DND-41 (cell line): ENCODE measurements around the gene TXNDC11.

ENCODE experiments used
- ATAC-seq: fragments of 200-7000 bp; cut with Tn5 transposase; 3 replicates; pipeline ENCODE4 v1.9.1; 2021; ENCODE audit warnings: low read depth; ENCODE audit not compliant: insufficient read depth
- DNase-seq: peaks from one replicate; pipeline ENCODE4 v3.0.0-alpha.2; 2020
- H2AFZ ChIP-seq: 2 replicates; pipeline ENCODE4 v1.6.0; 2012; ENCODE audit warnings: low read depth, low read length
- H3K27ac ChIP-seq: 2 replicates; pipeline ENCODE4 v1.5.1; 2012; ENCODE audit warnings: low read length, inconsistent platforms
- H3K27me3 ChIP-seq: fragments of 200-600 bp; sonication (generic); 2 replicates; pipeline ENCODE4 v1.6.0; 2012; ENCODE audit warnings: low read length, mild to moderate bottlenecking, inconsistent platforms; ENCODE audit not compliant: insufficient read depth, poor library complexity
- H3K36me3 ChIP-seq: 2 replicates; pipeline ENCODE4 v1.5.1; 2012; ENCODE audit warnings: low read length, inconsistent platforms; ENCODE audit not compliant: insufficient read depth
- H3K4me1 ChIP-seq: 2 replicates; pipeline ENCODE4 v1.5.1; 2012; ENCODE audit warnings: mild to moderate bottlenecking, low read length; ENCODE audit not compliant: insufficient read depth
- H3K4me2 ChIP-seq: 2 replicates; pipeline ENCODE4 v1.6.0; 2012; ENCODE audit warnings: mild to moderate bottlenecking, moderate library complexity, low read length, inconsistent platforms; ENCODE audit not compliant: insufficient read depth
- H3K4me3 ChIP-seq, 2 experiments: fragments of 200-600 bp in 1 of 2; shearing (Covaris generic) in 1 of 2; 2 replicates each; pipeline ENCODE4 v1.5.1; 2012 to 2016; ENCODE audit warnings: inconsistent platforms in 2 of 2, low read length in 2 of 2, mild to moderate bottlenecking in 2 of 2, low read depth in 1 of 2, moderate library complexity in 1 of 2
- H3K79me2 ChIP-seq: 2 replicates; pipeline ENCODE4 v1.6.0; 2012; ENCODE audit warnings: low read length, inconsistent platforms; ENCODE audit not compliant: insufficient read depth
- H3K9ac ChIP-seq: 2 replicates; pipeline ENCODE4 v1.6.0; 2012; ENCODE audit warnings: low read depth, mild to moderate bottlenecking, inconsistent platforms, low read length, moderate library complexity
- H3K9me3 ChIP-seq: 2 replicates; pipeline ENCODE4 v1.5.1; 2012; ENCODE audit warnings: low read length, moderate library complexity, mild to moderate bottlenecking, inconsistent platforms; ENCODE audit not compliant: insufficient read depth, severe bottlenecking
- H4K20me1 ChIP-seq: 2 replicates; pipeline ENCODE4 v1.6.0; 2012; ENCODE audit warnings: low read length; ENCODE audit not compliant: insufficient read depth
- EZH2 ChIP-seq: IDR thresholded peaks from 3 replicates; pipeline ENCODE4 v1.6.1; 2012; ENCODE audit warnings: borderline replicate concordance, low read depth, mild to moderate bottlenecking, moderate library complexity, low read length, inconsistent platforms; ENCODE audit not compliant: severe bottlenecking
- TF ChIP-seq, protein P1 (sequence below): IDR thresholded peaks from 2 replicates; pipeline ENCODE4 v1.5.1; 2012; ENCODE audit warnings: borderline replicate concordance, low read length, moderate library complexity, mild to moderate bottlenecking; ENCODE audit not compliant: poor library complexity, severe bottlenecking; ENCODE audit errors: extremely low read depth

The TXNDC11 gene

GRCh38 chr16:11755022-11755760 is 12.5 kb upstream of the TXNDC11 start:
- H3K79me2 ChIP-seq = no peaks in the 10 kb centered on the region
- no peaks in the 10 kb centered on the region for H3K9me3 ChIP-seq
- H3K9ac ChIP-seq = no peak overlapping the region
- DNase-seq (no peak), ATAC-seq (no peak)
- TF ChIP-seq, protein P1, sequence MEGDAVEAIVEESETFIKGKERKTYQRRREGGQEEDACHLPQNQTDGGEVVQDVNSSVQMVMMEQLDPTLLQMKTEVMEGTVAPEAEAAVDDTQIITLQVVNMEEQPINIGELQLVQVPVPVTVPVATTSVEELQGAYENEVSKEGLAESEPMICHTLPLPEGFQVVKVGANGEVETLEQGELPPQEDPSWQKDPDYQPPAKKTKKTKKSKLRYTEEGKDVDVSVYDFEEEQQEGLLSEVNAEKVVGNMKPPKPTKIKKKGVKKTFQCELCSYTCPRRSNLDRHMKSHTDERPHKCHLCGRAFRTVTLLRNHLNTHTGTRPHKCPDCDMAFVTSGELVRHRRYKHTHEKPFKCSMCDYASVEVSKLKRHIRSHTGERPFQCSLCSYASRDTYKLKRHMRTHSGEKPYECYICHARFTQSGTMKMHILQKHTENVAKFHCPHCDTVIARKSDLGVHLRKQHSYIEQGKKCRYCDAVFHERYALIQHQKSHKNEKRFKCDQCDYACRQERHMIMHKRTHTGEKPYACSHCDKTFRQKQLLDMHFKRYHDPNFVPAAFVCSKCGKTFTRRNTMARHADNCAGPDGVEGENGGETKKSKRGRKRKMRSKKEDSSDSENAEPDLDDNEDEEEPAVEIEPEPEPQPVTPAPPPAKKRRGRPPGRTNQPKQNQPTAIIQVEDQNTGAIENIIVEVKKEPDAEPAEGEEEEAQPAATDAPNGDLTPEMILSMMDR = no peak
- TF ChIP-seq EZH2 = no peak
- no peak overlapping the region for H3K4me3 ChIP-seq
- no peaks in the 10 kb centered on the region for H3K27me3 ChIP-seq
- H3K36me3 ChIP-seq = peaks cover 95% of the 10 kb centered on the region
- H3K4me1 ChIP-seq = no peaks in the 10 kb centered on the region
- H4K20me1 ChIP-seq = no peaks in the 10 kb centered on the region
- H3K4me2 ChIP-seq = no peak overlapping the region
- no peak overlapping the region for H2AFZ ChIP-seq
- H3K27ac ChIP-seq = no peak overlapping the region

DNA sequence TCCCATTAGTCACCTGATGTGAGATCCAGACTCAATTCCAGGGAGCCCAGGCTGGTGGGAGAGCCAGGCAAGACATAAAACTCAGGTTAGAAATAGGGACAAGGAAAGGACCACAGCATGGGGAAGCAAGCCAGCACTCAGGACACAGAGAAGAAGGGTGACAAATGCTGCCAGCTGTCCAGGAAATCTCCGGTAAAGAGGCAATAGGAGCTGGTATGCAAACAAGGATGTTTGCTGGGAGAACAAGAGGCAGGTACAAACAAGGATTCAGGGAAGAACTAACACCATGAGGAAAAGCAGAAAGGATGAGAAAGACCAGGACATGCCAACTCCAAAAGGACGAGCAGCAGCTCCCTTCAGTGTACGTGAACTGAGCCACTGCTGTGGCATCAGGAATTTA is 10.2 kb upstream of the TXNDC11 start:
- Histone ChIP-seq H3K4me1 (no peaks in the 10 kb centered on the region), H3K9me3 (no peaks in the 10 kb centered on the region), H3K4me3 (no peak overlapping the region), H3K27me3 (no peaks in the 10 kb centered on the region), H3K4me2 (no peak overlapping the region), H2AFZ (no peak overlapping the region), H4K20me1 (no peaks in the 10 kb centered on the region), H3K79me2 (no peaks in the 10 kb centered on the region), H3K27ac (no peak overlapping the region), H3K36me3 (peaks cover 82% of the 10 kb centered on the region), H3K9ac (no peak overlapping the region)
- ATAC-seq = no peak
- TF ChIP-seq EZH2 = no peak
- TF ChIP-seq, protein P1 = no peak
- DNase-seq = no peak

GRCh38 chr16:11750056-11750455 is 7.4 kb upstream of the TXNDC11 start:
- no peaks in the 10 kb centered on the region for H3K27me3 ChIP-seq
- no peaks in the 10 kb centered on the region for H3K79me2 ChIP-seq
- no peaks in the 10 kb centered on the region for H3K9me3 ChIP-seq
- H3K4me2 ChIP-seq = no peak overlapping the region
- H3K4me3 ChIP-seq = no peak overlapping the region
- no peaks in the 10 kb centered on the region for H4K20me1 ChIP-seq
- no peak overlapping the region for H3K27ac ChIP-seq
- DNase-seq (no peak), ATAC-seq (no peak)
- H2AFZ ChIP-seq = no peak overlapping the region
- peaks cover 56% of the 10 kb centered on the region for H3K36me3 ChIP-seq
- no peak for TF ChIP-seq EZH2
- TF ChIP-seq, protein P1 = no peak
- no peak overlapping the region for H3K9ac ChIP-seq
- no peaks in the 10 kb centered on the region for H3K4me1 ChIP-seq
